ENCODE measurements around the gene PCGF1.

- TF ChIP-seq PAX5 (IDR thresholded peaks at IDR 0.05; ENCODE audit: insufficient read depth, low read length, severe bottlenecking): no peak
- no peak for TF ChIP-seq POLR2A (IDR thresholded peaks at IDR 0.05; ENCODE audit: low read depth, low read length)
- no peak for TF ChIP-seq POLR2AphosphoS5 (IDR thresholded peaks at IDR 0.05; ENCODE audit: low read depth, low read length)
These were observed 44.0 kb upstream of the PCGF1 start for GRCh38 chr2:74551530-74551929.
